ENCODE results near the gene RASGEF1C.

- TF ChIP-seq, protein P1, sequence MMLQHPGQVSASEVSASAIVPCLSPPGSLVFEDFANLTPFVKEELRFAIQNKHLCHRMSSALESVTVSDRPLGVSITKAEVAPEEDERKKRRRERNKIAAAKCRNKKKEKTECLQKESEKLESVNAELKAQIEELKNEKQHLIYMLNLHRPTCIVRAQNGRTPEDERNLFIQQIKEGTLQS (IDR thresholded peaks at IDR 0.05): no peak
- TF ChIP-seq, protein P2, sequence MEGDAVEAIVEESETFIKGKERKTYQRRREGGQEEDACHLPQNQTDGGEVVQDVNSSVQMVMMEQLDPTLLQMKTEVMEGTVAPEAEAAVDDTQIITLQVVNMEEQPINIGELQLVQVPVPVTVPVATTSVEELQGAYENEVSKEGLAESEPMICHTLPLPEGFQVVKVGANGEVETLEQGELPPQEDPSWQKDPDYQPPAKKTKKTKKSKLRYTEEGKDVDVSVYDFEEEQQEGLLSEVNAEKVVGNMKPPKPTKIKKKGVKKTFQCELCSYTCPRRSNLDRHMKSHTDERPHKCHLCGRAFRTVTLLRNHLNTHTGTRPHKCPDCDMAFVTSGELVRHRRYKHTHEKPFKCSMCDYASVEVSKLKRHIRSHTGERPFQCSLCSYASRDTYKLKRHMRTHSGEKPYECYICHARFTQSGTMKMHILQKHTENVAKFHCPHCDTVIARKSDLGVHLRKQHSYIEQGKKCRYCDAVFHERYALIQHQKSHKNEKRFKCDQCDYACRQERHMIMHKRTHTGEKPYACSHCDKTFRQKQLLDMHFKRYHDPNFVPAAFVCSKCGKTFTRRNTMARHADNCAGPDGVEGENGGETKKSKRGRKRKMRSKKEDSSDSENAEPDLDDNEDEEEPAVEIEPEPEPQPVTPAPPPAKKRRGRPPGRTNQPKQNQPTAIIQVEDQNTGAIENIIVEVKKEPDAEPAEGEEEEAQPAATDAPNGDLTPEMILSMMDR (IDR thresholded peaks at IDR 0.05; ENCODE audit: low read depth, low read length, missing input control): no peak
- TF ChIP-seq TAF1 (conservative IDR thresholded peaks at IDR 0.05) (no peak), SP1 (IDR thresholded peaks at IDR 0.05) (no peak), HNF4A (conservative IDR thresholded peaks at IDR 0.05) (no peak), EGR1 (IDR thresholded peaks at IDR 0.05; ENCODE audit: low read depth in 2 of 2) (no peak), JUND (IDR thresholded peaks at IDR 0.05) (no peak), YY1 (IDR thresholded peaks at IDR 0.05) (no peak), RAD21 (IDR thresholded peaks at IDR 0.05) (no peak), ZBTB33 (IDR thresholded peaks at IDR 0.05) (no peak), FOXA1 (IDR thresholded peaks at IDR 0.05) (no peak)
- TF ChIP-seq, protein P3, sequence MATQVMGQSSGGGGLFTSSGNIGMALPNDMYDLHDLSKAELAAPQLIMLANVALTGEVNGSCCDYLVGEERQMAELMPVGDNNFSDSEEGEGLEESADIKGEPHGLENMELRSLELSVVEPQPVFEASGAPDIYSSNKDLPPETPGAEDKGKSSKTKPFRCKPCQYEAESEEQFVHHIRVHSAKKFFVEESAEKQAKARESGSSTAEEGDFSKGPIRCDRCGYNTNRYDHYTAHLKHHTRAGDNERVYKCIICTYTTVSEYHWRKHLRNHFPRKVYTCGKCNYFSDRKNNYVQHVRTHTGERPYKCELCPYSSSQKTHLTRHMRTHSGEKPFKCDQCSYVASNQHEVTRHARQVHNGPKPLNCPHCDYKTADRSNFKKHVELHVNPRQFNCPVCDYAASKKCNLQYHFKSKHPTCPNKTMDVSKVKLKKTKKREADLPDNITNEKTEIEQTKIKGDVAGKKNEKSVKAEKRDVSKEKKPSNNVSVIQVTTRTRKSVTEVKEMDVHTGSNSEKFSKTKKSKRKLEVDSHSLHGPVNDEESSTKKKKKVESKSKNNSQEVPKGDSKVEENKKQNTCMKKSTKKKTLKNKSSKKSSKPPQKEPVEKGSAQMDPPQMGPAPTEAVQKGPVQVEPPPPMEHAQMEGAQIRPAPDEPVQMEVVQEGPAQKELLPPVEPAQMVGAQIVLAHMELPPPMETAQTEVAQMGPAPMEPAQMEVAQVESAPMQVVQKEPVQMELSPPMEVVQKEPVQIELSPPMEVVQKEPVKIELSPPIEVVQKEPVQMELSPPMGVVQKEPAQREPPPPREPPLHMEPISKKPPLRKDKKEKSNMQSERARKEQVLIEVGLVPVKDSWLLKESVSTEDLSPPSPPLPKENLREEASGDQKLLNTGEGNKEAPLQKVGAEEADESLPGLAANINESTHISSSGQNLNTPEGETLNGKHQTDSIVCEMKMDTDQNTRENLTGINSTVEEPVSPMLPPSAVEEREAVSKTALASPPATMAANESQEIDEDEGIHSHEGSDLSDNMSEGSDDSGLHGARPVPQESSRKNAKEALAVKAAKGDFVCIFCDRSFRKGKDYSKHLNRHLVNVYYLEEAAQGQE (IDR thresholded peaks at IDR 0.05): no peak
- TF ChIP-seq, protein P4, sequence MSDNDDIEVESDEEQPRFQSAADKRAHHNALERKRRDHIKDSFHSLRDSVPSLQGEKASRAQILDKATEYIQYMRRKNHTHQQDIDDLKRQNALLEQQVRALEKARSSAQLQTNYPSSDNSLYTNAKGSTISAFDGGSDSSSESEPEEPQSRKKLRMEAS (IDR thresholded peaks at IDR 0.05): no peak
These were observed 70.6 kb downstream of the RASGEF1C start for GRCh38 chr5:180138214-180138975.

All from liver (tissue), 3 donors.